Keratinocyte (primary cell): ENCODE results near the gene ARL11. TPM values are rescaled to one million over a fixed set of nuclear protein-coding genes. Genes with fewer than 3 reads are reported as not detected.

ENCODE experiments used
- DNase-seq: peaks from one replicate; pipeline ENCODE4 v3.0.0-alpha.2; 2011; ENCODE audit warnings: low read depth, missing footprints, low spot score
- FAIRE-seq: peaks from 2 replicates; lab custom pipeline; 2011; peaks lifted over from hg19 to GRCh38; lab: Jason Lieb, UNC
- H2AFZ ChIP-seq: 2 replicates; pipeline ENCODE4 v1.6.0; 2012; ENCODE audit warnings: low read length, control low read depth, inconsistent platforms; ENCODE audit not compliant: control insufficient read depth
- H3K27ac ChIP-seq: 2 replicates; pipeline ENCODE4 v1.5.1; 2011; ENCODE audit warnings: low read length; ENCODE audit not compliant: control insufficient read depth, insufficient read depth
- H3K27me3 ChIP-seq: 3 replicates; pipeline ENCODE4 v1.6.0; 2011; ENCODE audit warnings: low read length; ENCODE audit not compliant: control insufficient read depth, insufficient read depth; ENCODE audit errors: extremely low read depth
- H3K36me3 ChIP-seq, 2 experiments: 2 replicates in 1 of 2; 3 replicates in 1 of 2; pipeline ENCODE4 v1.5.1; 2011; ENCODE audit warnings: low read length in 2 of 2, mild to moderate bottlenecking in 1 of 2; ENCODE audit not compliant: control insufficient read depth in 2 of 2, insufficient read depth in 2 of 2; ENCODE audit errors: extremely low read depth in 1 of 2
- H3K4me1 ChIP-seq: 3 replicates; pipeline ENCODE4 v1.5.1; 2011; ENCODE audit warnings: low read length; ENCODE audit not compliant: control insufficient read depth, insufficient read depth; ENCODE audit errors: extremely low read depth
- H3K4me2 ChIP-seq: 3 replicates; pipeline ENCODE4 v1.6.0; 2011; ENCODE audit warnings: low read depth, low read length; ENCODE audit not compliant: control insufficient read depth, insufficient read depth; ENCODE audit errors: extremely low read depth
- H3K4me3 ChIP-seq, 3 experiments: fragments of 200-600 bp in 1 of 3; sonication (generic) in 1 of 3; 2 replicates in 2 of 3; 3 replicates in 1 of 3; pipeline ENCODE4 v1.5.1; 2011 to 2016; ENCODE audit warnings: low read length in 3 of 3, mild to moderate bottlenecking in 3 of 3, control low read depth in 2 of 3, inconsistent platforms in 1 of 3, low read depth in 1 of 3, mixed read lengths in 1 of 3, mixed run types in 1 of 3, moderate library complexity in 1 of 3; ENCODE audit not compliant: control insufficient read depth in 2 of 3, insufficient read depth in 2 of 3; ENCODE audit errors: extremely low read depth in 1 of 3
- H3K79me2 ChIP-seq: 2 replicates; pipeline ENCODE4 v1.6.0; 2012; ENCODE audit warnings: low read length; ENCODE audit not compliant: control insufficient read depth, insufficient read depth
- H3K9ac ChIP-seq: 3 replicates; pipeline ENCODE4 v1.6.0; 2011; ENCODE audit warnings: low read length; ENCODE audit not compliant: control insufficient read depth, insufficient read depth; ENCODE audit errors: extremely low read depth
- H3K9me1 ChIP-seq: 3 replicates; pipeline ENCODE4 v1.6.0; 2011; ENCODE audit warnings: low read length; ENCODE audit not compliant: control insufficient read depth, insufficient read depth; ENCODE audit errors: extremely low read depth
- H3K9me3 ChIP-seq: 2 replicates; pipeline ENCODE4 v1.5.1; 2012; ENCODE audit warnings: low read depth, low read length; ENCODE audit not compliant: control insufficient read depth
- H4K20me1 ChIP-seq: 3 replicates; pipeline ENCODE4 v1.6.0; 2011; ENCODE audit warnings: low read length; ENCODE audit not compliant: control insufficient read depth, insufficient read depth; ENCODE audit errors: extremely low read depth
- CTCF ChIP-seq, 3 experiments: IDR thresholded peaks in 1 of 3; conservative IDR thresholded peaks in 1 of 3; optimal IDR thresholded peaks in 1 of 3; 2 replicates in 2 of 3; 3 replicates in 1 of 3; pipeline versions ENCODE3 to v1.5.1; 2011; ENCODE audit warnings: low read length in 3 of 3, mild to moderate bottlenecking in 3 of 3, moderate library complexity in 2 of 3, control low read depth in 1 of 3, inconsistent platforms in 1 of 3; ENCODE audit not compliant: insufficient read depth in 2 of 3; ENCODE audit errors: extremely low read depth in 1 of 3
- EZH2 ChIP-seq: IDR thresholded peaks from one replicate; pipeline ENCODE4 v1.6.1; 2012; ENCODE audit warnings: inconsistent platforms, mild to moderate bottlenecking, low read length, moderate library complexity
- dilution Hi-C: fragments of 300-500 bp; cut with MboI; formaldehyde crosslinking; loops from one replicate; pipeline ENCODE4 v1.7.0; 2020; ENCODE audit warnings: low sequenced_read_pairs; ENCODE audit not compliant: extremely low pct_ligation_motif_present
- polyA plus RNA-seq, 5 experiments: library from polyadenylated mRNA; depleted of rRNA in 3 of 5; stranded (reverse) in 3 of 5; stranded (forward) in 1 of 5; unstranded in 1 of 5; fragments of >200 nt; gene quantifications; 1 replicate in 1 of 5; 2 replicates in 3 of 5; 3 replicates in 1 of 5; pipeline versions ENCODE4 v1.2.1 to v1.2.3, GENCODE V29; 2011 to 2012; ENCODE audit warnings: missing spikeins in 2 of 5, low read depth in 1 of 5, low replicate concordance in 1 of 5

Gene ARL11
- polyA plus RNA-seq, 1 donor (not counting 4 experiments of a cell fraction or from before 2014, with no cell fraction given): 0.55 TPM

DNA sequence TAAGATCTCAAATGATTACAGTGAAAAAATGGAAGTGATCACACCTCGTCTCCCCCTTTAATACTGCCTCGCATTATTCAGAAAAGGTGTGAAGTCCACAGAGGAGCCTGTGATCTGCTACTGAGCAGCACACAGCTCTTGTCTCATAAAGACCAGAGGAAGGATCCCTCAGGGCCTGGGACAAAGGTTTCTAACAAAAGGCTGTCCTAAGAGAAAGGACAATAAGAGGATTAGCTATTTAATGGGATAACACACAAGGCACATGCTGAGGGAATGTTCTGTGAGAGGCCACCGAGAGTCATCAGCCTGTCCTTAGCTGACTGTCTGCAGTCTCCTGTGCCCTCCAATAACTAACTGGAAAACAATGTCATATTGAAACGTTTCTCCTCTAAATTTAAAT is 36.3 kb downstream of the ARL11 start:
- Histone ChIP-seq H3K4me1 (no peaks in the 10 kb centered on the region), H3K27ac (no peak overlapping the region), H3K4me2 (no peak overlapping the region), H2AFZ (no peak overlapping the region), H3K27me3 (no peaks in the 10 kb centered on the region), H3K36me3 (peaks cover 18 to 26% of the 10 kb centered on the region in 2 experiments), H3K79me2 (no peaks in the 10 kb centered on the region), H4K20me1 (no peaks in the 10 kb centered on the region), H3K9me1 (no peaks in the 10 kb centered on the region), H3K9me3 (no peaks in the 10 kb centered on the region), H3K4me3 (no peak overlapping the region), H3K9ac (no peak overlapping the region)
- no peak for TF ChIP-seq EZH2
- TF ChIP-seq CTCF (optimal IDR thresholded peaks at IDR 0.05 in 1 of 3, IDR thresholded peaks at IDR 0.05 in 1 of 3, conservative IDR thresholded peaks at IDR 0.05 in 1 of 3; ENCODE audit: extremely low read depth in 1 of 3, insufficient read depth in 2 of 3, low read length in 3 of 3): no peak
- DNase-seq: no peak
- FAIRE-seq: no peak
- dilution Hi-C loops: no loop called here

DNA sequence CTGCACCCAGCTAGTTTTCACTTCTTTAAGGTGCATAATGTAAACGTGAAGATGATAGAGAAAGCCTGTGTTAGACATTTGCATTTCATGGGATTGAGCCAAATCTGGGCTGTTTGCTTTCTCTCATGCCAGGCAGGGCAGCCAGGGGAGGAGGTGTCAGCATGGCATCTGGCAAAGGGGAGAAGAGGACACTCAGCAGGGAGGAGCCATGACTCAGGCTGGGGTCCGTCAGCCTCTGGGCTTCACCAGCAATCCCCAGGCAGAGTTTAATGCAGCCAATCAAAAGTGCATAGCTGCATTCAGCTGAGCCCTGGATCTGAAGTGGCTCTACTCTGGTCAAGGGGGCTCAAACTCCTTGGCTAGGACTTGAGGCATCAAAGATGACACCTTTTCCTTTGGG is 39.5 kb downstream of the ARL11 start:
- dilution Hi-C loops: no loop called here
- Histone ChIP-seq H4K20me1 (no peaks in the 10 kb centered on the region), H3K4me2 (no peak overlapping the region), H3K27me3 (no peaks in the 10 kb centered on the region), H3K4me1 (no peaks in the 10 kb centered on the region), H3K9ac (no peak overlapping the region), H3K9me3 (no peaks in the 10 kb centered on the region), H3K9me1 (no peaks in the 10 kb centered on the region), H3K4me3 (no peak overlapping the region), H3K79me2 (peaks cover 2% of the 10 kb centered on the region), H3K27ac (no peak overlapping the region), H2AFZ (no peak overlapping the region), H3K36me3 (peaks cover 12 to 20% of the 10 kb centered on the region in 2 experiments)
- DNase-seq: no peak
- no peak for FAIRE-seq
- TF ChIP-seq EZH2: no peak
- TF ChIP-seq CTCF (optimal IDR thresholded peaks at IDR 0.05 in 1 of 3, IDR thresholded peaks at IDR 0.05 in 1 of 3, conservative IDR thresholded peaks at IDR 0.05 in 1 of 3; ENCODE audit: extremely low read depth in 1 of 3, insufficient read depth in 2 of 3, low read length in 3 of 3): no peak
